Fibroblast of lung (primary cell): ENCODE data around the gene PCDHGC4. TPM values are rescaled to one million over a fixed set of nuclear protein-coding genes. Genes with fewer than 3 reads are reported as not detected.

Experiments
- DNase-seq, 2 donors: peaks; one replicate each; pipeline versions ENCODE4 v3.0.0 to v3.0.0-alpha.2; 2010; ENCODE audit warnings: low read depth in 2 of 2
- H2AFZ ChIP-seq: 2 replicates; pipeline ENCODE4 v1.5.1; 2012; ENCODE audit warnings: low read length, control low read depth, inconsistent platforms
- H3K27ac ChIP-seq: 2 replicates; pipeline ENCODE4 v1.5.1; 2011; ENCODE audit warnings: low read length, control low read depth; ENCODE audit not compliant: insufficient read depth
- H3K27me3 ChIP-seq: 2 replicates; pipeline ENCODE4 v1.5.1; 2011; ENCODE audit warnings: mild to moderate bottlenecking, low read length; ENCODE audit not compliant: control insufficient read depth, insufficient read depth
- H3K36me3 ChIP-seq: 2 replicates; pipeline ENCODE4 v1.5.1; 2011; ENCODE audit warnings: low read length; ENCODE audit not compliant: control insufficient read depth, insufficient read depth
- H3K4me1 ChIP-seq: 2 replicates; pipeline ENCODE4 v1.5.1; 2011; ENCODE audit warnings: low read length; ENCODE audit not compliant: control insufficient read depth, insufficient read depth; ENCODE audit errors: extremely low read depth
- H3K4me2 ChIP-seq: 2 replicates; pipeline ENCODE4 v1.5.1; 2011; ENCODE audit warnings: low read length, control low read depth; ENCODE audit not compliant: insufficient read depth; ENCODE audit errors: extremely low read depth
- H3K4me3 ChIP-seq, 4 experiments: fragments of 200-600 bp in 1 of 4; sonication (generic) in 1 of 4; replicated peaks in 1 of 4; 2 replicates each; pipeline ENCODE4 v1.5.1; 2011 to 2016; ENCODE audit warnings: low read length in 4 of 4, low read depth in 3 of 4, mild to moderate bottlenecking in 3 of 4, control low read depth in 2 of 4, inconsistent platforms in 1 of 4, mixed read lengths in 1 of 4; ENCODE audit not compliant: insufficient read depth in 1 of 4; ENCODE audit errors: control extremely low read depth in 1 of 4
- H3K79me2 ChIP-seq: 2 replicates; pipeline ENCODE4 v1.5.1; 2012; ENCODE audit warnings: mild to moderate bottlenecking, low read length, inconsistent platforms; ENCODE audit not compliant: control insufficient read depth, insufficient read depth
- H3K9ac ChIP-seq: 2 replicates; pipeline ENCODE4 v1.5.1; 2011; ENCODE audit warnings: mild to moderate bottlenecking, low read length, control low read depth; ENCODE audit not compliant: insufficient read depth
- H3K9me3 ChIP-seq: 2 replicates; pipeline ENCODE4 v1.5.1; 2012; ENCODE audit warnings: low read depth, low read length; ENCODE audit not compliant: control insufficient read depth, insufficient read depth
- H4K20me1 ChIP-seq: 2 replicates; pipeline ENCODE4 v1.5.1; 2011; ENCODE audit warnings: low read length; ENCODE audit not compliant: control insufficient read depth, insufficient read depth; ENCODE audit errors: extremely low read depth
- EZH2 ChIP-seq: IDR thresholded peaks from 2 replicates; pipeline ENCODE4 v1.5.1; 2012; ENCODE audit warnings: low read length, control low read depth, mild to moderate bottlenecking; ENCODE audit errors: missing control alignments
- polyA plus RNA-seq, 2 donors: library from polyadenylated mRNA; depleted of rRNA in 1 of 2; stranded (reverse) in 1 of 2; unstranded in 1 of 2; fragments of >200 nt; gene quantifications; 2 replicates each; pipeline ENCODE4 v1.2.1, GENCODE V29; 2011 to 2012; ENCODE audit warnings: missing spikeins in 1 of 2
- total RNA-seq: library from RNA; depleted of rRNA; stranded (reverse); fragments of >200 nt; gene quantifications from 2 replicates; pipeline ENCODE4 v1.2.1, GENCODE V29; 2014
- TF ChIP-seq, protein P1 (sequence below), 2 donors: IDR thresholded peaks in 1 of 2; conservative IDR thresholded peaks in 1 of 2; 1 replicate in 1 of 2; 2 replicates in 1 of 2; pipeline ENCODE4 v1.5.1; 2011 to 2012; ENCODE audit warnings: low read length in 2 of 2, control low read depth in 1 of 2, inconsistent platforms in 1 of 2, low read depth in 1 of 2, mild to moderate bottlenecking in 1 of 2

The PCDHGC4 gene
- total and polyA plus RNA-seq, 2 donors (not counting 1 experiment from before 2014, with no cell fraction given) = 0.48 to 3.0 TPM

GRCh38 chr5:141533897-141534296 lies 49.1 kb downstream of the PCDHGC4 start:
- Histone ChIP-seq H3K27me3 (no peaks in the 10 kb centered on the region), H3K36me3 (no peaks in the 10 kb centered on the region), H3K9me3 (no peaks in the 10 kb centered on the region), H3K79me2 (no peaks in the 10 kb centered on the region), H3K4me2 (no peak overlapping the region), H3K4me1 (peaks cover 14% of the 10 kb centered on the region), H3K27ac (no peak overlapping the region), H3K4me3 (no peak overlapping the region), H3K9ac (no peak overlapping the region), H2AFZ (no peak overlapping the region), H4K20me1 (no peaks in the 10 kb centered on the region)
- TF ChIP-seq, protein P1, sequence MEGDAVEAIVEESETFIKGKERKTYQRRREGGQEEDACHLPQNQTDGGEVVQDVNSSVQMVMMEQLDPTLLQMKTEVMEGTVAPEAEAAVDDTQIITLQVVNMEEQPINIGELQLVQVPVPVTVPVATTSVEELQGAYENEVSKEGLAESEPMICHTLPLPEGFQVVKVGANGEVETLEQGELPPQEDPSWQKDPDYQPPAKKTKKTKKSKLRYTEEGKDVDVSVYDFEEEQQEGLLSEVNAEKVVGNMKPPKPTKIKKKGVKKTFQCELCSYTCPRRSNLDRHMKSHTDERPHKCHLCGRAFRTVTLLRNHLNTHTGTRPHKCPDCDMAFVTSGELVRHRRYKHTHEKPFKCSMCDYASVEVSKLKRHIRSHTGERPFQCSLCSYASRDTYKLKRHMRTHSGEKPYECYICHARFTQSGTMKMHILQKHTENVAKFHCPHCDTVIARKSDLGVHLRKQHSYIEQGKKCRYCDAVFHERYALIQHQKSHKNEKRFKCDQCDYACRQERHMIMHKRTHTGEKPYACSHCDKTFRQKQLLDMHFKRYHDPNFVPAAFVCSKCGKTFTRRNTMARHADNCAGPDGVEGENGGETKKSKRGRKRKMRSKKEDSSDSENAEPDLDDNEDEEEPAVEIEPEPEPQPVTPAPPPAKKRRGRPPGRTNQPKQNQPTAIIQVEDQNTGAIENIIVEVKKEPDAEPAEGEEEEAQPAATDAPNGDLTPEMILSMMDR (conservative IDR thresholded peaks at IDR 0.05 in 1 of 2, IDR thresholded peaks at IDR 0.05 in 1 of 2; ENCODE audit: low read depth in 1 of 2, low read length in 2 of 2) = no peak
- no peak for TF ChIP-seq EZH2
- no peak for DNase-seq

GRCh38 chr5:141534492-141535213 lies 49.8 kb downstream of the PCDHGC4 start:
- H3K4me2 ChIP-seq = no peak overlapping the region
- no peak for DNase-seq
- H3K4me1 ChIP-seq = peaks cover 8% of the 10 kb centered on the region
- H3K79me2 ChIP-seq = no peaks in the 10 kb centered on the region
- no peak overlapping the region for H3K9ac ChIP-seq
- no peak for TF ChIP-seq EZH2
- TF ChIP-seq, protein P1 (conservative IDR thresholded peaks at IDR 0.05 in 1 of 2, IDR thresholded peaks at IDR 0.05 in 1 of 2; ENCODE audit: low read depth in 1 of 2, low read length in 2 of 2) = no peak
- no peaks in the 10 kb centered on the region for H4K20me1 ChIP-seq
- no peaks in the 10 kb centered on the region for H3K9me3 ChIP-seq
- H3K4me3 ChIP-seq = no peak overlapping the region
- no peaks in the 10 kb centered on the region for H3K36me3 ChIP-seq
- H3K27ac ChIP-seq = no peak overlapping the region
- no peak overlapping the region for H2AFZ ChIP-seq
- H3K27me3 ChIP-seq = no peaks in the 10 kb centered on the region

Other genes starting within 250 kb of the PCDHGC4 start
- 0.77 and 1.8 TPM in 2 replicates for gene PCDHB15, start 239.6 kb upstream of the PCDHGC4 start, total RNA-seq
- 0.12 and 0.31 TPM in 2 replicates for gene PCDHB15, start 239.6 kb upstream of the PCDHGC4 start, polyA plus RNA-seq
- gene SLC25A2, start 181.0 kb upstream of the PCDHGC4 start, total RNA-seq = 0.66 TPM in 1 of 2 replicates, not detected in the other
- not detected in 2 replicates for gene SLC25A2, start 181.0 kb upstream of the PCDHGC4 start, polyA plus RNA-seq
- 87.1 and 107 TPM in 2 replicates for gene TAF7, start 164.2 kb upstream of the PCDHGC4 start, total RNA-seq
- 64.9 and 73.0 TPM in 2 replicates for gene TAF7, start 164.2 kb upstream of the PCDHGC4 start, polyA plus RNA-seq
- gene PCDHGA1, start 154.5 kb upstream of the PCDHGC4 start, total RNA-seq = 1.0 and 1.8 TPM in 2 replicates
- 1.1 and 1.6 TPM in 2 replicates for gene PCDHGA1, start 154.5 kb upstream of the PCDHGC4 start, polyA plus RNA-seq
- 2.8 and 4.5 TPM in 2 replicates for gene PCDHGA2, start 146.3 kb upstream of the PCDHGC4 start, total RNA-seq
- gene PCDHGA2, start 146.3 kb upstream of the PCDHGC4 start, polyA plus RNA-seq = 4.2 and 5.8 TPM in 2 replicates
- gene PCDHGA3, start 141.2 kb upstream of the PCDHGC4 start, total RNA-seq = 1.5 and 2.8 TPM in 2 replicates
- gene PCDHGA3, start 141.2 kb upstream of the PCDHGC4 start, polyA plus RNA-seq = 1.3 and 1.4 TPM in 2 replicates
- gene PCDHGB1, start 134.9 kb upstream of the PCDHGC4 start, total RNA-seq = 3.1 and 4.3 TPM in 2 replicates
- 1.7 TPM in 2 replicates for gene PCDHGB1, start 134.9 kb upstream of the PCDHGC4 start, polyA plus RNA-seq
- 2.8 and 7.6 TPM in 2 replicates for gene PCDHGA4, start 130.0 kb upstream of the PCDHGC4 start, total RNA-seq
- 3.1 and 6.4 TPM in 2 replicates for gene PCDHGA4, start 130.0 kb upstream of the PCDHGC4 start, polyA plus RNA-seq
- 3.1 and 4.6 TPM in 2 replicates for gene PCDHGB2, start 125.0 kb upstream of the PCDHGC4 start, total RNA-seq
- gene PCDHGB2, start 125.0 kb upstream of the PCDHGC4 start, polyA plus RNA-seq = 2.3 and 5.7 TPM in 2 replicates
- 1.5 and 2.6 TPM in 2 replicates for gene PCDHGA5, start 120.9 kb upstream of the PCDHGC4 start, total RNA-seq
- gene PCDHGA5, start 120.9 kb upstream of the PCDHGC4 start, polyA plus RNA-seq = 1.2 and 1.4 TPM in 2 replicates
- 3.1 and 5.8 TPM in 2 replicates for gene PCDHGB3, start 114.8 kb upstream of the PCDHGC4 start, total RNA-seq
- gene PCDHGB3, start 114.8 kb upstream of the PCDHGC4 start, polyA plus RNA-seq = 2.5 and 2.9 TPM in 2 replicates
- 3.1 and 4.8 TPM in 2 replicates for gene PCDHGA6, start 111.1 kb upstream of the PCDHGC4 start, total RNA-seq
- gene PCDHGA6, start 111.1 kb upstream of the PCDHGC4 start, polyA plus RNA-seq = 3.9 and 4.2 TPM in 2 replicates
- 2.8 and 6.8 TPM in 2 replicates for gene PCDHGA7, start 102.3 kb upstream of the PCDHGC4 start, total RNA-seq
- 2.7 and 3.0 TPM in 2 replicates for gene PCDHGA7, start 102.3 kb upstream of the PCDHGC4 start, polyA plus RNA-seq
- 10.0 and 18.3 TPM in 2 replicates for gene PCDHGB4, start 97.3 kb upstream of the PCDHGC4 start, total RNA-seq
- gene PCDHGB4, start 97.3 kb upstream of the PCDHGC4 start, polyA plus RNA-seq = 13.3 and 15.5 TPM in 2 replicates
- gene PCDHGA8, start 92.4 kb upstream of the PCDHGC4 start, total RNA-seq = 2.6 and 4.6 TPM in 2 replicates
- 0.76 and 1.1 TPM in 2 replicates for gene PCDHGA8, start 92.4 kb upstream of the PCDHGC4 start, polyA plus RNA-seq
- gene PCDHGB5, start 87.1 kb upstream of the PCDHGC4 start, total RNA-seq = 17.5 and 21.5 TPM in 2 replicates
- gene PCDHGB5, start 87.1 kb upstream of the PCDHGC4 start, polyA plus RNA-seq = 19.6 TPM in 2 replicates
- gene PCDHGA9, start 82.3 kb upstream of the PCDHGC4 start, total RNA-seq = 2.6 and 4.8 TPM in 2 replicates
- 3.2 and 3.3 TPM in 2 replicates for gene PCDHGA9, start 82.3 kb upstream of the PCDHGC4 start, polyA plus RNA-seq
- gene PCDHGB6, start 77.0 kb upstream of the PCDHGC4 start, total RNA-seq = 3.9 and 4.3 TPM in 2 replicates
- 2.6 and 2.8 TPM in 2 replicates for gene PCDHGB6, start 77.0 kb upstream of the PCDHGC4 start, polyA plus RNA-seq
- gene PCDHGA10, start 72.0 kb upstream of the PCDHGC4 start, total RNA-seq = 7.4 and 10.2 TPM in 2 replicates
- gene PCDHGA10, start 72.0 kb upstream of the PCDHGC4 start, polyA plus RNA-seq = 3.8 and 4.2 TPM in 2 replicates
- 13.0 and 13.6 TPM in 2 replicates for gene PCDHGB7, start 67.4 kb upstream of the PCDHGC4 start, total RNA-seq
- 11.3 and 15.3 TPM in 2 replicates for gene PCDHGB7, start 67.4 kb upstream of the PCDHGC4 start, polyA plus RNA-seq
- 5.9 and 8.6 TPM in 2 replicates for gene PCDHGA11, start 64.0 kb upstream of the PCDHGC4 start, total RNA-seq
- gene PCDHGA11, start 64.0 kb upstream of the PCDHGC4 start, polyA plus RNA-seq = 4.7 and 10.8 TPM in 2 replicates
- gene PCDHGA12, start 54.5 kb upstream of the PCDHGC4 start, total RNA-seq = 9.2 and 13.7 TPM in 2 replicates
- gene PCDHGA12, start 54.5 kb upstream of the PCDHGC4 start, polyA plus RNA-seq = 11.9 and 14.1 TPM in 2 replicates
- 59.0 and 63.4 TPM in 2 replicates for gene PCDHGC3, start 9.1 kb upstream of the PCDHGC4 start, total RNA-seq
- 106 and 109 TPM in 2 replicates for gene PCDHGC3, start 9.1 kb upstream of the PCDHGC4 start, polyA plus RNA-seq
- 1.3 and 2.6 TPM in 2 replicates for gene PCDHGC5, start 4.1 kb downstream of the PCDHGC4 start, total RNA-seq
- 0.97 and 1.1 TPM in 2 replicates for gene PCDHGC5, start 4.1 kb downstream of the PCDHGC4 start, polyA plus RNA-seq
- 17.2 and 21.1 TPM in 2 replicates for gene DIAPH1, start 134.0 kb downstream of the PCDHGC4 start, total RNA-seq
- 30.9 and 59.5 TPM in 2 replicates for gene DIAPH1, start 134.0 kb downstream of the PCDHGC4 start, polyA plus RNA-seq
- 45.7 and 56.8 TPM in 2 replicates for gene HDAC3, start 151.8 kb downstream of the PCDHGC4 start, total RNA-seq
- 67.9 and 69.6 TPM in 2 replicates for gene HDAC3, start 151.8 kb downstream of the PCDHGC4 start, polyA plus RNA-seq
- gene RELL2, start 152.0 kb downstream of the PCDHGC4 start, total RNA-seq = 2.6 and 3.0 TPM in 2 replicates
- 3.7 and 4.0 TPM in 2 replicates for gene RELL2, start 152.0 kb downstream of the PCDHGC4 start, polyA plus RNA-seq
- 15.4 and 25.6 TPM in 2 replicates for gene FCHSD1, start 166.4 kb downstream of the PCDHGC4 start, total RNA-seq
- gene FCHSD1, start 166.4 kb downstream of the PCDHGC4 start, polyA plus RNA-seq = 13.5 and 19.1 TPM in 2 replicates
- 2.6 and 3.8 TPM in 2 replicates for gene ARAP3, start 197.2 kb downstream of the PCDHGC4 start, total RNA-seq
- 2.5 and 2.9 TPM in 2 replicates for gene ARAP3, start 197.2 kb downstream of the PCDHGC4 start, polyA plus RNA-seq